ENCODE results near the gene ADK. TPM values are rescaled to one million over a fixed set of nuclear protein-coding genes. Genes with fewer than 3 reads are reported as not detected.
A peak's percentile ranks its signal among the peaks of the same experiment; 100 is the strongest.

The ADK gene
- total RNA-seq, 1 donor from 2014 or later: 40.2 TPM

- intact Hi-C loops (cut with DNase I): no loop called here
- Histone ChIP-seq H3K4me1 (no peaks in the 10 kb centered on the region), H3K9me3 (no peaks in the 10 kb centered on the region), H3K27me3 (ENCODE audit: low read depth) (no peaks in the 10 kb centered on the region), H3K27ac (no peak overlapping the region), H3K36me3 (peaks cover 10% of the 10 kb centered on the region), H3K4me3 (no peak overlapping the region)
- DNase-seq (no peak), ATAC-seq (no peak)
- peak; percentile 52 for TF ChIP-seq CTCF (IDR thresholded peaks at IDR 0.05)
Observed at GRCh38 chr10:74244097-74244685, 93.2 kb downstream of the ADK start.

GRCh38 chr10:74244807-74245206, 93.8 kb downstream of the ADK start:
- Histone ChIP-seq H3K36me3 (peaks cover 10% of the 10 kb centered on the region), H3K27ac (no peak overlapping the region), H3K9me3 (no peaks in the 10 kb centered on the region), H3K4me1 (no peaks in the 10 kb centered on the region), H3K4me3 (no peak overlapping the region), H3K27me3 (ENCODE audit: low read depth) (no peaks in the 10 kb centered on the region)
- DNase-seq: no peak
- TF ChIP-seq CTCF (IDR thresholded peaks at IDR 0.05): no peak
- intact Hi-C loops (cut with DNase I): no loop called here
- no peak for ATAC-seq

GRCh38 chr10:74246495-74246894, 95.5 kb downstream of the ADK start:
- Histone ChIP-seq H3K27me3 (ENCODE audit: low read depth) (no peaks in the 10 kb centered on the region), H3K27ac (no peak overlapping the region), H3K9me3 (no peaks in the 10 kb centered on the region), H3K4me3 (no peak overlapping the region), H3K4me1 (no peaks in the 10 kb centered on the region), H3K36me3 (peaks cover 10% of the 10 kb centered on the region)
- DNase-seq (no peak), ATAC-seq (no peak)
- intact Hi-C loops (cut with DNase I): no loop called here
- TF ChIP-seq CTCF (IDR thresholded peaks at IDR 0.05): no peak

- no peak for DNase-seq
- no peak overlapping the region for H3K27ac ChIP-seq
- no peak overlapping the region for H3K4me3 ChIP-seq
- no peaks in the 10 kb centered on the region for H3K27me3 ChIP-seq (ENCODE audit: low read depth)
- ATAC-seq: no peak
- intact Hi-C loops (cut with DNase I): no loop called here
- H3K36me3 ChIP-seq: no peaks in the 10 kb centered on the region
- H3K9me3 ChIP-seq: no peaks in the 10 kb centered on the region
- TF ChIP-seq CTCF (IDR thresholded peaks at IDR 0.05): no peak
- H3K4me1 ChIP-seq: no peaks in the 10 kb centered on the region
Observed at GRCh38 chr10:74249865-74250264, 98.8 kb downstream of the ADK start.

- Histone ChIP-seq H3K9me3 (no peaks in the 10 kb centered on the region), H3K4me1 (peaks cover 12% of the 10 kb centered on the region), H3K27me3 (ENCODE audit: low read depth) (no peaks in the 10 kb centered on the region), H3K36me3 (no peaks in the 10 kb centered on the region), H3K4me3 (no peak overlapping the region), H3K27ac (no peak overlapping the region)
- intact Hi-C loops (cut with DNase I): no loop called here
- DNase-seq (no peak), ATAC-seq (peak in 1 of 2 donors; percentile 58)
- no peak for TF ChIP-seq CTCF (IDR thresholded peaks at IDR 0.05)
Observed at GRCh38 chr10:74255214-74255613, 104.2 kb downstream of the ADK start.
